HuH-7 (cell line): Measurements from ENCODE around the gene CAPZB.

ENCODE experiments used
- DNase-seq: peaks from one replicate; pipeline ENCODE4 v3.0.0; 2011; ENCODE audit warnings: low spot score

Gene CAPZB

DNA sequence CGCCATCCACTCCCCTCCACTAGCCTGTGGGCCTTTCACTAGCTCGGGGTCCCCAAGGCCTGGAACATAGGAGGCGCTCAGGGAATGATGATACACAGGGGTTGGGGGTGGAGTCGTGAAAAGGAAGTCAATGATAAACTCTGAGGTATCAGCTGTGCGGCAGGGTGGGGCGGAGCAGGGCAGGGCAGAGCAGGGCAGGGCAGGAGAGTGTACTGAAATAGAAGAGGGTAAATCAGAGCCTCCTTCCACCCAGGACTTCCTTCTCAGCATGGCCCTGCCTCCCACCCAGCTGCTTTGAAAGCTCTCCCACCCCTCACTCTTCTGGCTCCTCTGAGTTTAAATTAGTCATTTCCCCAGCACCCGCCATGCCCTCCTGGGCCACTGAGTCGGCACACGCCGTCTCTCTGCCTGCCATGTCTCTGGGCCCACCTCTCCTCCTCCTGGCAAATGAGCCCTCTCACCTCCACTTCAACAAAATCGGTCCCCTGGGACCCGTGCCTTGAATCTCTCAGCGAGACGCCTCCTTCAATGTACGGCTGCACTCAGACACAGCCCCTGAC, 16.9 kb downstream of the CAPZB start:
- peak; percentile 37 for DNase-seq

DNA sequence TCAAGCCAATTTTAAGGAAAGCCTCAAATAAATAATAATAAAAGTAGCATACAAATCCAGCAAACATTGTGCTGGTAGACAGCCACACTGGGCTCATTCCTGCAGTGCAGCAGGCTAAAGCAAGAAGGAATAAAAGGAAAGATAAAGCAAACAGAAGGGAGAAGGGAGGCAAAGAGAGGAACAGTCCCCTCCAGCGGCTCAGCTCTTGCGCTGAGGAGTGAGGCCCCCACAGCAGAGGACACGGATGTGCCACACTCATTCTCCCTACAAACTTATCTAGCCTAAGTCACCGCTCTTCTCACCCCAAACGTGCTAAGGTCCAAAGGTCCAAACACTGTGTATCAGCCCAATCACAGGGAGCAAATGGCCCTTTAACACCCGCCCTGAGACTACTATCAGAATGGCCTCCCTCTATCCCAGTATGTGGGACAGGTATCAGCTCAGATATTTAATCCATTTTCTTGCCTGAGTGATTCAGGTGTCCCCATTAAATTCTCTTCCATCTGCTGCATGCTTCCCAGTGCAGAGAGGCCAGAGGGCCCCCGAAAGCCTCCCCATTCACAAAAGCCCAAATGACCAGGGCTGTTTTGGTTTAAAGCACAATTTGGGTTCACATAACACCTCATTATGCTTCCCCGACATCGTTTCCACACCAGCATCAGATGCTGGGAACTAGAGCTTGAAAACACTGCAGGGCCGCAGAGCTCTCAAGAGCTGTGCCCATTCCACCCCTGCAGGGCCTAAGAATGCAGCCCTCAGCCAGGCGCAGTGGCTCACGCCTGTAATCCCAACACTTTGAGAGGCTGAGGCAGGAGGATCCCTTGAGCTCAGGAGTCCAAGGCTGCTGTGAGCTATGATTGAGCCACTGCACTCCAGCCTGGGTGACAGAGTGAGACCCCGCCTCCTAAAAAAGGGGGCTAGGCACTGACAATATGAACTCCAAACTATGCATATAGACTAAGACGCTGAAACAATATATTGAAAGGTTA, 17.8 kb downstream of the CAPZB start:
- DNase-seq = no peak

DNA sequence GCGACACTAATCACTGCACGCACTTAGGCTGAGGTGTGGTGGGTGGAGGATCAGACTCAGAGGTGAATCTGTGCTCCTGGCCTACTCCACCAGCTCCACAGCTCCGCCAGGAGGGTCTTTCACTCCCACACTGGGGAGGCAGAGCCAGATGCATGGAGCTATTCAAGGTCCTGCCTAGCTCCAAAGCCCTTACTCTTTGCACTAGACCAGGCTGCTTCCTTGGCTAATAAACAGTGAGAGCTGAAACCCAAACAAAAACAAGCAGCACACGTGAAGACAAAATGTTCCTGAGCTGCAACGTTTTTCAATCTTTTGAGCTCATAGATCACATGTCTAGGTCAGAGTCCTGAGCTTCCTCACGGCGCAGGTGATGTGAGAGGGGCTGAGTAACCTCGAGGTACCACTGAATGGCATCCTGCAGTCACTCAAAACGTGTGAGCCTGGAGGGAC, 19.2 kb downstream of the CAPZB start:
- no peak for DNase-seq

DNA sequence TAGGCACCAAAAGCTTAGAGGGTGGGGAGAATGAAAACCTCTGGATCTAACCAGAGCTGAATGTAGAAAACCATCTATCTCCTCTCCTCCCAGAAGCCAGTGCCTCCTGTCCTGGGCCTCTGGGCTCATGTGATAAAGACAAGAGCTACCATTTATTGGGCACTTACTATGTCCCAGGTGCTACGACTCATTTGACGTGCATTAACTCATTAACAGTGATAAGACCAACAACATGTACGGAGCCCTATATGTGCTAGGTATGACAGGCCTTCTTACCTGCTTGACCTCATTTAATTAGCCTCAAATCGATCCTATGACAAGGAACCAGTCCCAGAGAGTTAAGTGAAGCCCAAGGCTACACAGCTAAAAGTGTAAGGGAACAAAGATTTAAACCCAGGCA, 19.7 kb downstream of the CAPZB start:
- no peak for DNase-seq

DNA sequence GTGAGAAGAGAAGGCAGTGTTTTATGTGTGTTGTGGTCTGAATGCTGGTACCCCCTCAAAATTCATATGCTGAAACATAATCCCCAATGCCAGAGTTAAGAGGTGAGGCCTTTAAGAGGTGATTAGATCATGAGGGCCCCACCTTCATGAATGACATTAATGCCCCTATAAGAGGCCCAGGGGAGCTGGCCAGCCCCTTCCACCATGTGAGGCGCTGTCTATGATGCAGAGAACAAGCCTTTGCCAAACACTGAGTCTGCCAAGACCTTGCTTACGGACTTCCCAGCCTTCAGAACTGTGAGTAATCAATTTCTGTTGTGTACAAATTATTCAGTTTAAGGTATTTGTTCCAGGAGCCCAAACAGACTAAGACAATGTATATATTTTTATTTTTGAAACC, 20.2 kb downstream of the CAPZB start:
- DNase-seq = no peak

DNA sequence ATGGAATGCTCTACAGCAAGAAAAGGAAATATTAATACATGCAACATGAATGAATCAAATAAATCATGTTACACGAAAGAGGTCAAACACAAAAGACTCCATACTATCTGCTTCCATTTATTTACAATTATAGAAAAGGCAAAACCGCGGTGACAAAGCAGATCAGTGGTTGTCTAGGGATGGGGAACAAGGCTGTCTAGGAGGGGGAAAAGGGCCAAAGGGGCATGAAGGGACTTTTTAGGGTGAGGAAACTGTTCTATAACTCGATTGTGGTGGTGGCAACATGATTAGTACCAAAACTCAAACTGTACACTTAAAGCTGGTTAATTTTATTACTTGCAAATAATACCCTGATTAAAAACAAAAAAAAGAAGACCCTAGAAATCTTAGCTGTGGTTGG, 20.6 kb downstream of the CAPZB start:
- no peak for DNase-seq

DNA sequence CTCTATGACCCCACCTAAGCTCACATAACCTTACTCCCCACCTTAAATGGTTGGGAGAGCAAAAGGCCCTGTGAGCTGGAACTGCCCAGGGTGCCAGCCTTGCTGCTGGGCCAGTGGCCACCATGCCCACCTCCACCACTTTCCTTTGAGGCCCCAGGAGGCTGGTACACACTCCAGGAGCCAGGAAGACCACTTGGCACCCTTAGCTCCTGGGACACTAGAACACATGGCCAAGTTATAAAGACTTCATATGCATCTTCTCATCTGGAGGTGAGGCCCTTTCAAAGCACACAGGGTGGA, 21.9 kb downstream of the CAPZB start:
- no peak for DNase-seq

DNA sequence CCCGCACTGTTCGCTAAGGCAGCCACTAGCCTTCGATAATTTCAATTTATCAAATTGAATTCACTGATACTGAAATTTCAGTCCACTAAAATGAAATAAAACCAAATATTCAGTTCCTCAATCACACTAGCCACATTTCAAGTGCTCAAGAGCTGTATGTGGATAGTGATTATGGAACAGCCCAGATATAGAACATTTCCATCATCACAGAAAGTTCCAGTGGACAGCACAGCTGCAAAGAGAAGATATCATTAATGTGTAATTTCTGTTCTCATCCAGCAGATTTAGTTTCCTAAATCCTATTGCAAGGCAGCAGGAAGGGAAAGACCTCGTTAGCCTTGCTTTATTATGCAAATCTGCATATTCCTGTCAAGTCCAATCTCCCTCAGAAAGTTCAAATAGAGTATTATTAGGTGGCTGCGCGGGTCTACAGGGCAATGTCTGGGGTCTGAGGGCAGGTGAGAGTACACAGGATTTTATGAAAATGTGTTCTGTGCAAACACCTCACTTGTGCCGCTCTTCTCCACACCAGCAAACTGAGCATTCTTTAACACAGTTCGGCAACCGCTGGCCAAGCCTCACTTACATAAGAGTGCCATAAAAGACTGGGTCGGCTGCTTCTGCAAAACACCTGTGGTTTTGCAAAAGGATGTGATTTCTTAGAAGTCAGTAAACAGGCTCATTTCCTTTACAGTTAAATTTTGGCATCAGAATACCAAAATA, 22.4 kb downstream of the CAPZB start:
- no peak for DNase-seq

DNA sequence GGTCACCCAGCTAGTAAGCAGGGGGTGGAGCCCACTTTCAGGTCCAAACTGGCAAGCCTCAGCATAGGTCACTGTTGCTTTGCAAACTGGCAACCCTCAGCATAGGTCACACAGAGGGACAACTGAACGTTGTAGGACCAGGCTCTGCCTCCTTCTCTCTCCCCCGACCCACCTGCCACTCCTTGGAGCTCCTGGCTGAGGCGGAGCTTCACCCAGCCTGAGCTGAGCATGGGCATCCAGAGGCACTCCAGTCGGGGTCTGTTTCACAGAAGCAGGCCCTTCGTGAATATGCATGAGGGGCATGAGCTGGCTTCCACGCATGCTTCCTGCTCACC, 24.2 kb downstream of the CAPZB start:
- no peak for DNase-seq

DNA sequence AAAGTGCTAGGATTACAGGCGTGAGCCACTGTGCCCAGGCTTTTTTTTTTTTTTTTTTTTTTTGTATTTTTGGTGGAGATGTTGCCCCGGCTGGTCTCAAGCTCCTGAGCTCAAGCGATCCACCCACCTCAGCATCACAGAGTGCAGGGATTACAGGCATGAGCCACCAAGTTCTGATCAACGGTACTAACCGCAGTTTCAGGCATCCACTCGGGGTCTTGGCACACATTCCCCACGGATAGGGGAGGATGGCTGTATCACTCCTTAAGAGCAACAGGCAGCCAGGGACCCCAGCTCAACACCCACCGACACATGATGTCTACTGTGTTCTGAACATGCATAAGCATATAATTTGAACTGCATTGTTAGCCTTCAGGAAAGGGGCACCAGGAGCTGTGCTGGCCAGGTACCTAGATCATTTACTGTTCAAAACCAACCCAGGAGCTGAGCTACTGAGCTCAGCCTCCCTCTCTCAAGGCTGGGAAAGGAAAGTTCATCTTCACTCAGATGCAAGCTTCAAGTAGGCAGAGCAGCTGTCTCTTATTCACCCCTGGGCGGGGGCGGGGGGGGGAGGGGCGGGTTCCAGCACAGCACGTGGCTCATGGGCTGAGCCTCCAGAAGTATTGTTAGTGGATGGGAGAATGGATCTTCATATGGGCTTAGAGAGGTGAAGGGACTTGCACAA, 24.7 kb downstream of the CAPZB start:
- no peak for DNase-seq

DNA sequence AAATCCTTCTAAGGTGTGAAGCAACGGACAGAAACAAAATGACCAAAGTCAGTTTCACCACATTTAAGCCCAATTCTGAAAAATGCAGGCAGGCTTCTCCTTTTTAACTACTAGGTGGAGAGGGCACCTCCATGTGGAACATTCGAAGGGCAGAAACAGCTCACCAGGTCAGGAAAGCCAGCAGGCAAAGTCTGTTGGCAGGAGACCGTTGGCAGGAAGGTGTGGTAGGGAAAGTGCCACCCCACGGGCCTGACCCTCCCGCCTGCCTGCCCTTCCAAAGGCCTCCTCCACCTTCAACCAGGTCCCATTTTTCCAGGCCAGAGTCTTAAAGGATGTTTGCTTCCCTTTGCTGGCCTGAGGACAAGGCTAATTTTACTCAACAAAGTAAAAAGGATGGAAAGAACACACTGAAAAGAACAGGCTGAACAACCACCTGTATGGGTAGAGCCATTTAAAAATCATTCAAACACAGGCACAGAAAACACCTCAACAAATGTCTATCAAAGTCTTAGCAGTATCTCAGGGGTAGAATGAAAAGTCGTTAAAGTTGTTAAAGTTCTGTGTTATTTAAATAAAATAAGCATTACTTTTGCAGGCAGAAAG, 26.4 kb downstream of the CAPZB start:
- no peak for DNase-seq

DNA sequence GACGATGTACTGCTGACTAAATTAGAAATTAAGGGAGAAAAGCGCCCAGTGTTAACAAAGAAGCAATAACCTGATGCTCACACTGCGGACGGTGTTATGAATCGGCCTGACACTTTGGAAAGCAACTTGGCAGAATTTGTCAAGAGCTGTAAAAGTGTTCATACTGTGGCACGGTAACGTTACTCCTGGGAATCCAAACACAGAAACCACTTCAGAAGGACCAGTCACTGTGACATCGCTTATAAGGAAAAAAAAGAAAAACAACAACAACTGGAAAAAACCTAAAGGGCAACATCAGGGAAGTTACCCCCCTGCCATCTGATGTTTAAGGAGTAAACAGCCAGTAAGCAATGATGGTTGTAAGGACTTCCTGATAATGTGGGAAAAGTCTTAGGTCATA, 27.7 kb downstream of the CAPZB start:
- no peak for DNase-seq

DNA sequence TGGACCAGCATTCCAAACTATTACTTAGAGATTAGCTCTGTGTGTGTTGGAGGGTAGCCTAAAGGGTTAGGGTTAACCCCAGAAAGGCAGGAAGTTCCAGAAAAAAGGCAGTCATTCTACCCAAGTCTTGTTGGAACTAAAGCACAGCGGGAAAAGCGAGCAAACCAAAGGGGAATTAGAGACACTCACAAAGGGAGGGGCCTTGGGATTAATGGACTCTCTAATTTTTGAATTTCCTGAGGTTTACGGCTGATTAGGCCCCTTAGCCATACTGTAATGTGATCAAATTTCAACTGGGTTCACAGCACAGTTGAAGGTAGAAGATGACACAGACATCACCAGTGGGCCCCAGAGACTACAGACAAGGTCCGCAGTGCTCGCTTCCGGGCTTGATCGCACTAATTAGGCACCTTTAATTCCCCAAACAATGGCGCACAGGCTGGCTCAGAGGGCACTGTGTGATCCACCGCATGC, 28.3 kb downstream of the CAPZB start:
- no peak for DNase-seq

DNA sequence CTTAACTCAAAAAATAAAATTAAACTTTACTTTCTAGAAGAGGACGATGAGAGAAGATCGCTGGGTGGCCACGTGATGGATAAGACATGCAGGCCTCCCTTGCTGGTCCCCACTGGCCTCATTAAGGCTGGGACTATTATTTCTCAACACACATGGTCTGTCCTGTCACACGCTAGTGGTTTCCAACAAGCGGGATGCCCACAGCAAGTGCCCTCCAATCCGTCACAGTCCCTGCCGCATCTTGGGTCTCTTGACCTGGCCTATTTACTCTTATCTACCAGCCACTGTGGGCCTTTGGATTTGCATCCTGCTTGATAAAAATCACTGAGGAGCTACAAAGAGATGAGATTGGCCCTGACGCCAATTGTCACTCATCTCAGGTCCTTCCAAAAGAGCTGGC, 30.0 kb downstream of the CAPZB start:
- no peak for DNase-seq

DNA sequence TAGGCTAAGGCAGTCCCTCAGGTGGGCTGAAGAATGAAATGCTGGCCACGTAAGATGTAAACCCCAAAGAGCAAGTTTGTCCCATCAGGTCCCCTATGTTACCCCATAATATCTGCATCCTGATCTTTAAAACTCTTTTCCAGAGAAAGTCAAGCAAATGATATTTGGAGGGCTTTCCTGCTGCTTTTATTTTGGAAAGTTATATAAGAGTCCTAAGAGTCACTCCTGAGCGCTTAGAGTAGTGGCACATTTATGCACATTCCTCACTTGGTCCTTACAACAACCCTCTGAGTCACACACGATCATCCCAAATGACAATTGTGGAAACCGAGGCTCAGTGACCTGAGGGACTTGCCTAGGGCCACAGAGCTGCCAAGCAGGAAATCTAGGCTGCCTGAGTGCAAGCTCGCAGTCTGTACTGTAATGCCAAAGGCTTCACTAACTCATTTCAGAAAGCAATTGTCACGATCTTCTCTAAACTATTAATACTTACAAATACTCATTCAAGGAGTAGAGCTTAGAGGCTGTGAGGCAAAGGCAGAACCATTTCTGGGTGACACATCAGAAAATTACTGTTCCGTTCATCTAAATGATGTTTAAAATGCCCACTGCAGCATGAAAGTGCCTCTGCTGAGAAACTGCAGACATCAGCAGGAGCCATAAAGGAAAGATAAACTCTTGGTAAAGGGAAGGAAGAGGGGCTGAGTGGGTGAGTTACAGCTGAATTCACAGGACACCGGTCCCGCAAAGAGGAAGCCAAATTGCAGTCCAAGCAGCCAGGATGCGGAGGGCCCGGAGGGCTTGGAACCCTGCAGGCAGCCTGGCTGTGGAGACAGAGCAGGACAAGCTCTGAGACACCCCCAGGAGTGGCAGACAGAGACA, 30.8 kb downstream of the CAPZB start:
- DNase-seq = no peak

DNA sequence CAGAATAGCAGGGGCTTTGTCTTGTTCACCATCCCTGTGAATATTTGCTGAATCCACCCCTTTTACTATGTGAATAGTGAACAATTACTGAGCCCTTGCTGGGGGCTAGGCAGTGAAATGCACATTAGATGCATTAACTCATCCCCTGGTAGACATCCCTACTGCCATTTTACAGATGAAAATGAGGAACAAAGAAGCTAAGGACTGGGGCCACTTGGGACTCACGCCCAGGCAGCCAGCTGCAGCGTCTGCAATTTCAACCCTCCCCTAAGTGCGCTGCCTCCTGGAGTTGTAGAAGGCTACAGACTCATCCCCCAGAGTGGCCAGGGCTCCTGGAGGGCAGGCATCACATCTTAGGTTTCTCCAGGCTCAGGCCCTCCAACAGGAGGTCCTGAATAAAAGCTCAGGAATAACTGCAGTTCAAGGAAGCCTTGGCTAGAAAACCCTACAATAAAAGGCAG, 31.6 kb downstream of the CAPZB start:
- no peak for DNase-seq

DNA sequence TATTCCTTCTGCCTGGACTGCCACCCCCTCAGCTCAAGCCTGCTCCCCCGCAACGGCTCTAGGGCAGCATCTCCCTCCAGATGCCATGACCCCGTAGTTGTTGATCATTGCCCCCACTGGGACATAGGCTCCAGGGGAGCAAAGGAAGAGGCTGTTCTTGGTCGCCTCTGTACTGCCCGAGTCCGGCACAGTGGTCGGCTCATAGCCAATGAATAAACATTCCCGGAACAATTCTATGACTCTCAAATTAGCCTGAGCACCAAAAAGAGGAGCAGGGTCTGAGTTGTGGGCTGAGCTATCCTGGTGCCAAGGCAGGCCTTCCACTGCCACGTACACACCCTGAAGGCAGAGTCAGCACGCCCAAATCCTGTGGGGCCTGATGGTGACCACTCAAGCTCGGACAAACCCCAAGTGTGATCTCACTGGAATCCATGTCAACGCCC, 33.1 kb downstream of the CAPZB start:
- no peak for DNase-seq

DNA sequence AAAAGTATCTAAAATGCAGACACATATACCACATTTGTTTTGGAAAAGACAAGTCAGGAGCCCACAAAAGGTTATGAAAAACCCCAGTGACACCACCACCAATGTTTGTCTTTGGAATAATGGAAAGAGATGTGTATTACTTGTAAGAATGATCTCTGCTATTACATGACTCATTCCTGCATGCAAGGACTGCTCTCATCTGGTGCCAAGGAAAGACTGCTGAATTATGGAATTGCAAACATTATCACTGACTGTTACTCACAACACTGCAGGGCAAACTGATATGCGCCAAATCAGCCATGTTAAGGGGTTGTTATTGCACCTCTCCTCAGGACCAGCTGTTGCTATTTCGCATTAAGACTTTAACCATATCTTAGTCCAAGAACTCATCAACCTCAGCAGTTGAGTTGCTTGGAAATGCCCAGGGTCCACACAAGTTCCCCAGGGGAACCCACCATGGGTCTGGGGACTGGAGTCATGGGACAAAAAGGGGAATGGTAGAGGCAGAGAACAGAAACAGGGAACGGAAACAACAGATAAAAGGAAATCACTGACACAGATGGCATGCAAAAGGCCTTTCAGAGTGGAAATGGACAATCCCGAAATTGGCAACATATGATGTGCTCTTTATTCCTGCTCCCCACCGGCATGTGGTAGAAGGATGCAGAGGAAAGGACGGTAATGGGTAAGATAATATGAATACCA, 34.4 kb downstream of the CAPZB start:
- DNase-seq = no peak

DNA sequence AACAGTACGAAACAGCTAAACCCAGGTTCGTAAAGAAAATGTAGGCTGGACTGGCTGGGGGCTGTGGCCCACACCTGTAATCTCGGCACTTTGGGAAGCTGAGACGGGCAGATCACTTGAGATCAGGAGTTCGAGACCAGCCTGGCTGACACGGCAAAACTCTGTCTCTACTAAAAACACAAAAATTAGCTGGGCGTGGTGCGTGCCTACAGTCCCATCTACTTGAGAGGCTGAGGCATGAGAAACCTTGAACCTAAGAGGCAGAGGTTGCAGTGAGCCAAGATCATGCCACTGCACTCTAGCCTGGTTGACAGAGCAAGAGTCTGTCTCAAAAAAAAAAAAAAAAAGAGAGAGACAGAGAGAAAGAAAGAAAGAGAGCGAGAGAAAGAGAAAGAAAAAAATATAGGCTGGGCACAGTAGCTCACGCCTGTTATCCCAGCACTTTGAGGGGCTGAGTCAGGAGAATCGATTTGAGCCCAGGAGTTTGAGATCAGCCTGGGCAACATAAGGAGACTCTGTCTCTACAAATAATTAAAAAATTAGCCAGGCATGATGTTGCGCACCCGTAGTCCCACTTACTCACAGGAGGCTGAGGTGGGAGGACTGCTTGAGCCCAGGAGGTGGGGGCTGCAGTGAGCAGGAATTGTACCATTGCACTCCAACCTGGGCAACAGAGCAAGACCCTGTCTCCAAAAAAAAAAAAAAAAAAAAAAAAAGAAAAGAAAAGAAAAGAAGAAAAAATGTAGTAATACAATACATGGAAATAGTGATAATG, 35.7 kb downstream of the CAPZB start:
- DNase-seq = no peak
